Measurements from ENCODE around the gene ABCB8.

The ABCB8 gene

GRCh38 chr7:151095828-151096475 is 67.7 kb downstream of the ABCB8 start:
- TF ChIP-seq, protein P1, sequence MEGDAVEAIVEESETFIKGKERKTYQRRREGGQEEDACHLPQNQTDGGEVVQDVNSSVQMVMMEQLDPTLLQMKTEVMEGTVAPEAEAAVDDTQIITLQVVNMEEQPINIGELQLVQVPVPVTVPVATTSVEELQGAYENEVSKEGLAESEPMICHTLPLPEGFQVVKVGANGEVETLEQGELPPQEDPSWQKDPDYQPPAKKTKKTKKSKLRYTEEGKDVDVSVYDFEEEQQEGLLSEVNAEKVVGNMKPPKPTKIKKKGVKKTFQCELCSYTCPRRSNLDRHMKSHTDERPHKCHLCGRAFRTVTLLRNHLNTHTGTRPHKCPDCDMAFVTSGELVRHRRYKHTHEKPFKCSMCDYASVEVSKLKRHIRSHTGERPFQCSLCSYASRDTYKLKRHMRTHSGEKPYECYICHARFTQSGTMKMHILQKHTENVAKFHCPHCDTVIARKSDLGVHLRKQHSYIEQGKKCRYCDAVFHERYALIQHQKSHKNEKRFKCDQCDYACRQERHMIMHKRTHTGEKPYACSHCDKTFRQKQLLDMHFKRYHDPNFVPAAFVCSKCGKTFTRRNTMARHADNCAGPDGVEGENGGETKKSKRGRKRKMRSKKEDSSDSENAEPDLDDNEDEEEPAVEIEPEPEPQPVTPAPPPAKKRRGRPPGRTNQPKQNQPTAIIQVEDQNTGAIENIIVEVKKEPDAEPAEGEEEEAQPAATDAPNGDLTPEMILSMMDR (conservative IDR thresholded peaks at IDR 0.05), result no peak
- no peak overlapping the region for H3K27ac ChIP-seq

Data from VCaP (cell line).